Measurements from ENCODE around the gene TMEM132C. TPM values are rescaled to one million over a fixed set of nuclear protein-coding genes. Genes with fewer than 3 reads are reported as not detected.

The TMEM132C gene
- 10 to 100 TPM in 4 of 7 donors, 1 to 10 TPM in 3; 1.6 to 38.4 (median 13.2) TPM for total RNA-seq
- polyA plus RNA-seq: 1 to 10 TPM; 2.8 to 6.5 TPM
- long read RNA-seq, donor 1, partial matches to known transcripts: 13 of 44 reads
- long read RNA-seq, donor 1, other reads (novel, unspliced or antisense): 31 of 44 reads
- long read RNA-seq, donor 2, partial matches to known transcripts: 8 of 8 reads
- long read RNA-seq, donor 2, other reads (novel, unspliced or antisense): 0 of 8 reads
- long read RNA-seq, donor 3, full-length matches to known transcripts: 68 of 120 reads
- long read RNA-seq, donor 3, partial matches to known transcripts: 39 of 120 reads
- long read RNA-seq, donor 3, other reads (novel, unspliced or antisense): 13 of 120 reads

GRCh38 chr12:128267131-128267622 lies at the start of gene TMEM132C:
Gene TMEM132C (plus strand): TSS chr12:128267170. CDS start chr12:128267403, 233 bp downstream.
- Histone ChIP-seq H3K4me1 (ENCODE audit: insufficient read depth) (no peaks in the 10 kb centered on the region), H3K4me3 (peak within 1 kb of the TSS; percentile 42), H3K27me3 (no peaks in the 10 kb centered on the region), H3K27ac (no peak within 1 kb of the TSS), H3K36me3 (no peaks in the 10 kb centered on the region), H3K9me3 (no peaks in the 10 kb centered on the region)
- TF ChIP-seq EP300 (IDR thresholded peaks at IDR 0.05) (no peak), POLR2A (IDR thresholded peaks at IDR 0.05) (no peak)
- TF ChIP-seq, protein P1, sequence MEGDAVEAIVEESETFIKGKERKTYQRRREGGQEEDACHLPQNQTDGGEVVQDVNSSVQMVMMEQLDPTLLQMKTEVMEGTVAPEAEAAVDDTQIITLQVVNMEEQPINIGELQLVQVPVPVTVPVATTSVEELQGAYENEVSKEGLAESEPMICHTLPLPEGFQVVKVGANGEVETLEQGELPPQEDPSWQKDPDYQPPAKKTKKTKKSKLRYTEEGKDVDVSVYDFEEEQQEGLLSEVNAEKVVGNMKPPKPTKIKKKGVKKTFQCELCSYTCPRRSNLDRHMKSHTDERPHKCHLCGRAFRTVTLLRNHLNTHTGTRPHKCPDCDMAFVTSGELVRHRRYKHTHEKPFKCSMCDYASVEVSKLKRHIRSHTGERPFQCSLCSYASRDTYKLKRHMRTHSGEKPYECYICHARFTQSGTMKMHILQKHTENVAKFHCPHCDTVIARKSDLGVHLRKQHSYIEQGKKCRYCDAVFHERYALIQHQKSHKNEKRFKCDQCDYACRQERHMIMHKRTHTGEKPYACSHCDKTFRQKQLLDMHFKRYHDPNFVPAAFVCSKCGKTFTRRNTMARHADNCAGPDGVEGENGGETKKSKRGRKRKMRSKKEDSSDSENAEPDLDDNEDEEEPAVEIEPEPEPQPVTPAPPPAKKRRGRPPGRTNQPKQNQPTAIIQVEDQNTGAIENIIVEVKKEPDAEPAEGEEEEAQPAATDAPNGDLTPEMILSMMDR (IDR thresholded peaks at IDR 0.05): no peak
- WGBS, 3 donors: 1 to 5% (median 3%) methylated on average over 19 to 73 of the region's 73 CpGs
- intact Hi-C loops (cut with DNase I): loop anchor here in 3 of 4 donors (5.0 to 10.0 kb wide), 3 partner anchors 98 to 120 kb away; no protein-coding TSS in a partner anchor
- DNase-seq: peak in 1 of 5 donors; percentile 64

DNA sequence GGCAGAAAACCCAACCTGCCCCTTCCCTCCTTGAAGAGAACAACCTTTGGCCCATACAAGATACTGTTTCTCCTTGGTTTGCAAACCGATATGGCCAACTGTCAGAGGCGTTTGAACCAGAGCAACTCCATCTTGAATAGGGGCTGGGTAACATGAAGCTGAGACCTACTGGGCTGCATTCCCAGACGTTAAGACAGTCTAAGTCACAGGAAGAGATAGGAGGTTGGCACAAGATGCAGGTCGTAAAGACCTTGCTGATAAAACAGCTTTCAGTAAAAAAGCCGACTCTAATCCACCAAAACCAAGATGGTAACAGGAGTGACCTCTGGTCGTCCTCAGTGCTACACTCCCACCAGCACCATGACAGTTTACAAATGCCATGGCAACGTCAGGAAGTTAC lies 42.7 kb upstream of the TMEM132C start:
- Histone ChIP-seq H3K27me3 (no peaks in the 10 kb centered on the region), H3K9me3 (no peaks in the 10 kb centered on the region), H3K4me3 (no peak overlapping the region), H3K27ac (no peak overlapping the region), H3K4me1 (ENCODE audit: insufficient read depth) (no peaks in the 10 kb centered on the region), H3K36me3 (no peaks in the 10 kb centered on the region)
- TF ChIP-seq, protein P1 (IDR thresholded peaks at IDR 0.05): no peak
- TF ChIP-seq POLR2A (IDR thresholded peaks at IDR 0.05) (no peak), EP300 (IDR thresholded peaks at IDR 0.05) (no peak)
- DNase-seq: no peak
- 21 to 36% (median 27%) methylated on average over 7 of the region's 7 CpGs for WGBS, 3 donors
- intact Hi-C loops (cut with DNase I): no loop called here

DNA sequence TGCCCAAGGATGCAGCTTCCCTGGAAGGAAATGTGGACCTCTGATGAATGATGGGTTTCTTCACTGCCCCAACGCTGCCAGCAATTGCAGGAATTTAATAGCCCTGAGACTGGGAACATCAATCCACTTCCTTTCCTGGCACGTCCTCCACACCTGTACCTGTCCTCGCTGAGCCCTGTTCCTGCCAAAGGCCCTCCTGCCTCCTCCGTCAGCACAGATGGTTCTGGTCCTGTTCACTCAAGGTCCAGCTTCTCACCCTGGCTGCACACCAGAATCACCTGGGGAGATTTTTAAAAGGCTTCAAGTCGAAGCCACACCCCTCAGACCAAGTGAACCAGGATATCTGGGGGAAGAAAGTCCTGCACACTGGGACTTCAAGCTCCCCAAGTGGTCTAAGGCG lies 38.4 kb upstream of the TMEM132C start:
- intact Hi-C loops (cut with DNase I): no loop called here
- no peaks in the 10 kb centered on the region for H3K36me3 ChIP-seq
- no peaks in the 10 kb centered on the region for H3K4me1 ChIP-seq (ENCODE audit: insufficient read depth)
- no peak overlapping the region for H3K4me3 ChIP-seq
- no peaks in the 10 kb centered on the region for H3K9me3 ChIP-seq
- H3K27ac ChIP-seq: no peak overlapping the region
- 54 to 68% (median 57%) methylated on average over 6 of the region's 6 CpGs for WGBS, 3 donors
- no peak for DNase-seq
- H3K27me3 ChIP-seq: no peaks in the 10 kb centered on the region
- TF ChIP-seq POLR2A (IDR thresholded peaks at IDR 0.05) (no peak), EP300 (IDR thresholded peaks at IDR 0.05) (no peak)
- TF ChIP-seq, protein P1 (IDR thresholded peaks at IDR 0.05): no peak

- WGBS, 3 donors: 58 to 64% (median 59%) methylated on average over 6 of the region's 6 CpGs
- Histone ChIP-seq H3K27ac (no peak overlapping the region), H3K4me1 (ENCODE audit: insufficient read depth) (no peaks in the 10 kb centered on the region), H3K36me3 (no peaks in the 10 kb centered on the region), H3K4me3 (no peak overlapping the region), H3K9me3 (no peaks in the 10 kb centered on the region), H3K27me3 (no peaks in the 10 kb centered on the region)
- TF ChIP-seq POLR2A (IDR thresholded peaks at IDR 0.05): no peak
- TF ChIP-seq EP300 (IDR thresholded peaks at IDR 0.05): no peak
- TF ChIP-seq, protein P1 (IDR thresholded peaks at IDR 0.05): no peak
- DNase-seq: no peak
- intact Hi-C loops (cut with DNase I): no loop called here
Observed at GRCh38 chr12:128235635-128236417, 31.1 kb upstream of the TMEM132C start.
